Body of pancreas (tissue), 4 donors: ENCODE measurements around the gene OSBP2.

Source experiments
- POLR2A ChIP-seq, 3 donors: fragments of 450-650 bp; IDR thresholded peaks; one replicate each; pipeline ENCODE4 v1.6.1; 2016; ENCODE audit warnings: antibody characterized with exemption in 3 of 3, mild to moderate bottlenecking in 2 of 3
- TF ChIP-seq, protein P1 (sequence below), 7 experiments: fragments of 450-650 bp in 4 of 7; fragments of 200-600 bp in 3 of 7; sonication (generic) in 3 of 7; IDR thresholded peaks; one replicate each; pipeline ENCODE4 v1.5.1; 2016 to 2019; ENCODE audit warnings: antibody characterized with exemption in 7 of 7

DNA sequence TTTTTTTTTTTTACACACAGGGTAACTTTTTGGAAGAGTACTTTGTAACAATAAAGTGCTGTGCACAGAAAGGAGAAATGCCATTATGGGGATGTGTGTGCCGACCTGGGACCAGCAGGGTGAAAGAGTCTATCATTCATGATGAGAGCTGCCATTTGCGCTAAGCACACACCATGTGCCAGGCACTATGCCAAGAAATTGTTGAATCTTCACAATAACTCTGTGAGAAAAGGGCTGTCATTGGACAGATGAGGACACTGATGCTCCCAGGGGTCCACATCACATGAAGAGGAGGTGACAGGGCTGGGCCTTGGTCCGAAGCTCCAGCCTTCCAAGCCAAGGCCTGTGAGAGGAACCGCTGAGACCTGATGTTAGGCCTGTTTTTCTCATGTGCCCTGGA lies 32.6 kb upstream of the OSBP2 start:
- no peak for TF ChIP-seq POLR2A (IDR thresholded peaks at IDR 0.05)
- TF ChIP-seq, protein P1, sequence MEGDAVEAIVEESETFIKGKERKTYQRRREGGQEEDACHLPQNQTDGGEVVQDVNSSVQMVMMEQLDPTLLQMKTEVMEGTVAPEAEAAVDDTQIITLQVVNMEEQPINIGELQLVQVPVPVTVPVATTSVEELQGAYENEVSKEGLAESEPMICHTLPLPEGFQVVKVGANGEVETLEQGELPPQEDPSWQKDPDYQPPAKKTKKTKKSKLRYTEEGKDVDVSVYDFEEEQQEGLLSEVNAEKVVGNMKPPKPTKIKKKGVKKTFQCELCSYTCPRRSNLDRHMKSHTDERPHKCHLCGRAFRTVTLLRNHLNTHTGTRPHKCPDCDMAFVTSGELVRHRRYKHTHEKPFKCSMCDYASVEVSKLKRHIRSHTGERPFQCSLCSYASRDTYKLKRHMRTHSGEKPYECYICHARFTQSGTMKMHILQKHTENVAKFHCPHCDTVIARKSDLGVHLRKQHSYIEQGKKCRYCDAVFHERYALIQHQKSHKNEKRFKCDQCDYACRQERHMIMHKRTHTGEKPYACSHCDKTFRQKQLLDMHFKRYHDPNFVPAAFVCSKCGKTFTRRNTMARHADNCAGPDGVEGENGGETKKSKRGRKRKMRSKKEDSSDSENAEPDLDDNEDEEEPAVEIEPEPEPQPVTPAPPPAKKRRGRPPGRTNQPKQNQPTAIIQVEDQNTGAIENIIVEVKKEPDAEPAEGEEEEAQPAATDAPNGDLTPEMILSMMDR (IDR thresholded peaks at IDR 0.05): no peak
